GM23248 (cell line): ENCODE measurements around the gene SLAMF7.

ENCODE experiments used
- EZH2 ChIP-seq: fragments of 200-600 bp; sonication (generic); IDR thresholded peaks from 2 replicates; pipeline ENCODE4 v1.6.1; 2018; ENCODE audit warnings: antibody characterized with exemption, mild to moderate bottlenecking; ENCODE audit not compliant: insufficient read depth, poor library complexity, severe bottlenecking
- EZH2phosphoT487 ChIP-seq: fragments of 200-600 bp; sonication (generic); IDR thresholded peaks from 2 replicates; pipeline ENCODE4 v1.6.1; 2018; ENCODE audit warnings: antibody characterized with exemption, moderate library complexity, mild to moderate bottlenecking, low read depth; ENCODE audit not compliant: insufficient read depth

DNA sequence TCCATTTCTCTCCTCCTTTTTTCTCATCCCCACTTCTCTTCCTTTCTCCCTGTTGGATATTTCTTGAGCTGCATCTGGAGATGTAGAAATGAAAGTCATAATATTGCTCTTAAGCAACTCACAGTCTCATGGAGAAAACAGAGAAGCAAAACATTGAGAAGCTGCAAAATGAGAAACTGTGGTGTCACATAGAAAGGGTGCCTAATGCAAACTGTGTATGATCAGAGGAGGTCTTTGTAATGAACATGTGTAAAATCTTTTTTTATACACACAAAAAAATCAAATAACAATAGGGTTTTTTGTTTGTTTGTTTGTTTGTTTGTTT, 11.8 kb upstream of the SLAMF7 start:
- TF ChIP-seq EZH2phosphoT487, result no peak
- no peak for TF ChIP-seq EZH2
